GM23248 (cell line): ENCODE results near the gene ZNF320.

Source experiments
- EZH2 ChIP-seq: fragments of 200-600 bp; sonication (generic); IDR thresholded peaks from 2 replicates; pipeline ENCODE4 v1.6.1; 2018; ENCODE audit warnings: antibody characterized with exemption, mild to moderate bottlenecking; ENCODE audit not compliant: insufficient read depth, poor library complexity, severe bottlenecking
- EZH2phosphoT487 ChIP-seq: fragments of 200-600 bp; sonication (generic); IDR thresholded peaks from 2 replicates; pipeline ENCODE4 v1.6.1; 2018; ENCODE audit warnings: antibody characterized with exemption, moderate library complexity, mild to moderate bottlenecking, low read depth; ENCODE audit not compliant: insufficient read depth

- TF ChIP-seq EZH2 (no peak), EZH2phosphoT487 (no peak)
These were observed 46.6 kb upstream of the ZNF320 start for GRCh38 chr19:52943884-52944643.
